ENCODE data around the gene MGLL. TPM values are rescaled to one million over a fixed set of nuclear protein-coding genes. Genes with fewer than 3 reads are reported as not detected.
A peak's percentile ranks its signal among the peaks of the same experiment; 100 is the strongest.

The MGLL gene
- total RNA-seq, 1 donor, result 18.1 TPM

DNA sequence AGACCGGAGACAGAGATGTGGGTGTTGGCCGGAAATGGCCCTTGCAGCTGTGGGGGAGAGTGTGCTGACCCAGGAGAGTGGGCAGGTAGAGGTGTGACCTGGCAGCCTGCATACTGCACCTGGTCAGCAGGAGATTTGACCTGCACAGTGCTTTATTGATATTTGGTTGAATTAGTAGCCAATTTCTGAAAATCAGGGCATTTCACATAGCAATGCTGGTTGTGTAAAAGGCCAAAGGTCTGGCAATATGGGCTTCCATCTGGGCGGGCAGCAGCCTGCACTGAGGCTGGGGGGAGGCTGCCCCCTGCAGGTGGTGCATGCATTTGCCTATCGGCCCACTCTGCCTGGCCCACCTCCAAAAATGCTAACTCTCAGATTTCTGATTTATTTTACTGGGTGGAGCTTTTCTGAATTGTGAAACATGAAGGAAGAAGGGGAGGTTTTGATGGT lies 9.4 kb upstream of the MGLL start:
- no peak for DNase-seq (ENCODE audit: insufficient read length, low spot score, missing footprints)
- H3K27me3 ChIP-seq (ENCODE audit: insufficient read depth, low read length), result no peaks in the 10 kb centered on the region
- TF ChIP-seq, protein P1, sequence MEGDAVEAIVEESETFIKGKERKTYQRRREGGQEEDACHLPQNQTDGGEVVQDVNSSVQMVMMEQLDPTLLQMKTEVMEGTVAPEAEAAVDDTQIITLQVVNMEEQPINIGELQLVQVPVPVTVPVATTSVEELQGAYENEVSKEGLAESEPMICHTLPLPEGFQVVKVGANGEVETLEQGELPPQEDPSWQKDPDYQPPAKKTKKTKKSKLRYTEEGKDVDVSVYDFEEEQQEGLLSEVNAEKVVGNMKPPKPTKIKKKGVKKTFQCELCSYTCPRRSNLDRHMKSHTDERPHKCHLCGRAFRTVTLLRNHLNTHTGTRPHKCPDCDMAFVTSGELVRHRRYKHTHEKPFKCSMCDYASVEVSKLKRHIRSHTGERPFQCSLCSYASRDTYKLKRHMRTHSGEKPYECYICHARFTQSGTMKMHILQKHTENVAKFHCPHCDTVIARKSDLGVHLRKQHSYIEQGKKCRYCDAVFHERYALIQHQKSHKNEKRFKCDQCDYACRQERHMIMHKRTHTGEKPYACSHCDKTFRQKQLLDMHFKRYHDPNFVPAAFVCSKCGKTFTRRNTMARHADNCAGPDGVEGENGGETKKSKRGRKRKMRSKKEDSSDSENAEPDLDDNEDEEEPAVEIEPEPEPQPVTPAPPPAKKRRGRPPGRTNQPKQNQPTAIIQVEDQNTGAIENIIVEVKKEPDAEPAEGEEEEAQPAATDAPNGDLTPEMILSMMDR (IDR thresholded peaks at IDR 0.05; ENCODE audit: extremely low read depth, low read depth, low read length), result peak; percentile 68

DNA sequence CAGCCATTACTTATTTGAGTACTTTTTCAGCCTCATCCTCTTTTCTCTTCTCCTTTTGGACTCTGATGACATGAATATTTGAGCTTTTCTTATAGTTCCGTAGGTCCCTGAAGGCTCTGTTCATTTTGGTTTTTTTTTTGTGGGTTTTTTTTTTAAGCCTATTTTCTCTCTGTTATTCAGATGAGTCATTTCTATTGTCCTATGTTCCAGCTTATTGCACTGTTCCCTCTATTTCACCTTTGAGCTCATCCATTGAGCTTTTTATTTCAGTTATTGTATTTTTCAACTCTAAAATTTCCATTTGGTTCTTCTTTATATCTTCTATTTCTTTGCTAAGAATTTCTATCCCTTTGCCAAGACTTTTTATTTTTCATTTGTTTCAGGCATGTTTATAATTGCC lies 7.2 kb upstream of the MGLL start:
- Histone ChIP-seq H3K4me2 (ENCODE audit: insufficient read depth, low read length) (no peak overlapping the region), H3K4me1 (ENCODE audit: insufficient read depth, low read length) (no peaks in the 10 kb centered on the region), H4K20me1 (ENCODE audit: insufficient read depth, low read length) (no peaks in the 10 kb centered on the region), H3K4me3 (ENCODE audit: insufficient read depth, low read length) (no peak overlapping the region), H2AFZ (ENCODE audit: low read length) (no peak overlapping the region), H3K79me2 (ENCODE audit: insufficient read depth, low read length) (no peaks in the 10 kb centered on the region), H3K9me3 (ENCODE audit: low read depth, low read length) (peaks cover 3% of the 10 kb centered on the region), H3K27ac (ENCODE audit: low read depth, low read length) (no peak overlapping the region), H3K27me3 (ENCODE audit: insufficient read depth, low read length) (no peaks in the 10 kb centered on the region), H3K36me3 (ENCODE audit: insufficient read depth, low read length) (no peaks in the 10 kb centered on the region)
- TF ChIP-seq, protein P1 (IDR thresholded peaks at IDR 0.05; ENCODE audit: extremely low read depth, low read depth, low read length), result no peak
- DNase-seq (ENCODE audit: insufficient read length, low spot score, missing footprints), result no peak

More for the DNA sequence above, 9.4 kb upstream of the MGLL start:
- Histone ChIP-seq H4K20me1 (ENCODE audit: insufficient read depth, low read length) (no peaks in the 10 kb centered on the region), H3K9me3 (ENCODE audit: low read depth, low read length) (peaks cover 3% of the 10 kb centered on the region), H3K4me1 (ENCODE audit: insufficient read depth, low read length) (no peaks in the 10 kb centered on the region), H3K4me3 (ENCODE audit: insufficient read depth, low read length) (no peak overlapping the region), H3K36me3 (ENCODE audit: insufficient read depth, low read length) (no peaks in the 10 kb centered on the region), H2AFZ (ENCODE audit: low read length) (no peak overlapping the region), H3K79me2 (ENCODE audit: insufficient read depth, low read length) (no peaks in the 10 kb centered on the region), H3K4me2 (ENCODE audit: insufficient read depth, low read length) (no peak overlapping the region), H3K27ac (ENCODE audit: low read depth, low read length) (no peak overlapping the region)

DNA sequence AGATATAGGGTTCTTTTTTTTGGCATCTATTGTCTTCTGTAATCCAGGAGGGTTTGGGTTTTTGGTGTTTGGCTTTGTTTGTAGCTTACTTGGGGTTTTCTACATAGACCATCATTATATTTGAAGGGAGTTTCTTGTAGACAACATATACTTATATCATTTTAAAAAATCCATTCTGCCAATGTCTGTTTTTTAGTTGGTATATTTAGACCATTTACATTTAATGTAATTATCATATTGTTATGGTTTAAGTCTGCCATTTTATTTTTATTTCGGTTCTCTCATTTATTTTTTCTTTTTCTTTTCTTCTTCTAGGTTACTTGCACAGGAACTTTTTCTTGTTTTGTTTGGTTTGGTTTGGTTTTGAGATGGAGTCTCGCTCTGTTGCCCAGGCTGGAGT lies 5.5 kb upstream of the MGLL start:
- H4K20me1 ChIP-seq (ENCODE audit: insufficient read depth, low read length), result no peaks in the 10 kb centered on the region
- H3K36me3 ChIP-seq (ENCODE audit: insufficient read depth, low read length), result no peaks in the 10 kb centered on the region
- H3K27ac ChIP-seq (ENCODE audit: low read depth, low read length), result no peak overlapping the region
- TF ChIP-seq, protein P1 (IDR thresholded peaks at IDR 0.05; ENCODE audit: extremely low read depth, low read depth, low read length), result no peak
- no peaks in the 10 kb centered on the region for H3K4me1 ChIP-seq (ENCODE audit: insufficient read depth, low read length)
- DNase-seq (ENCODE audit: insufficient read length, low spot score, missing footprints), result no peak
- H3K9me3 ChIP-seq (ENCODE audit: low read depth, low read length), result peaks cover 3% of the 10 kb centered on the region
- H3K27me3 ChIP-seq (ENCODE audit: insufficient read depth, low read length), result no peaks in the 10 kb centered on the region
- H3K4me2 ChIP-seq (ENCODE audit: insufficient read depth, low read length), result no peak overlapping the region
- no peak overlapping the region for H2AFZ ChIP-seq (ENCODE audit: low read length)
- H3K79me2 ChIP-seq (ENCODE audit: insufficient read depth, low read length), result no peaks in the 10 kb centered on the region
- H3K4me3 ChIP-seq (ENCODE audit: insufficient read depth, low read length), result no peak overlapping the region

DNA sequence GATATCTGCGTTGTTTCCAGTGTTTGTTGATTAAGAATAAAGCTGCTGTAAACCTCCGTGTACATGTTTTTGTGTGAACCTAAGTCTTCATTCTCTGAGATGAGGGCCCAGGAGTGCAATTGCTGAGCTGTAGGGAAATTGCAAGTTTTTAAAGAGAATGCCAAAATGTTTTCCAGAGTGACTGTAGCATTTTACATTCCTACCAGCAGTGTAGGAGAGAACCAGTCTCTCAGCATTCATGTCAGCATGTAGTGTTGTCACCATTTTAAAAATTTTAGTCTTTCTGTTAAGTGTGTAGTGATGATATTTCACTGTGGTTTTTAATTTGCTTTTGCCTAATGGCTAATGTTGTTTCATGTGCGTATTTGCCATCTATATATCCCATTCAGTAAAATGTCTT lies 3.4 kb upstream of the MGLL start:
- Histone ChIP-seq H3K79me2 (ENCODE audit: insufficient read depth, low read length) (peaks cover 17% of the 10 kb centered on the region), H3K36me3 (ENCODE audit: insufficient read depth, low read length) (no peaks in the 10 kb centered on the region), H3K4me3 (ENCODE audit: insufficient read depth, low read length) (no peak overlapping the region), H2AFZ (ENCODE audit: low read length) (no peak overlapping the region), H3K27me3 (ENCODE audit: insufficient read depth, low read length) (no peaks in the 10 kb centered on the region), H3K9me3 (ENCODE audit: low read depth, low read length) (peaks cover 3% of the 10 kb centered on the region), H4K20me1 (ENCODE audit: insufficient read depth, low read length) (no peaks in the 10 kb centered on the region), H3K4me1 (ENCODE audit: insufficient read depth, low read length) (peaks cover 11% of the 10 kb centered on the region), H3K4me2 (ENCODE audit: insufficient read depth, low read length) (no peak overlapping the region), H3K27ac (ENCODE audit: low read depth, low read length) (no peak overlapping the region)
- no peak for DNase-seq (ENCODE audit: insufficient read length, low spot score, missing footprints)
- TF ChIP-seq, protein P1 (IDR thresholded peaks at IDR 0.05; ENCODE audit: extremely low read depth, low read depth, low read length), result peak; percentile 35
